Kidney (tissue), 14 donors: ENCODE measurements around the gene GIPR. TPM values are rescaled to one million over a fixed set of nuclear protein-coding genes. Genes with fewer than 3 reads are reported as not detected.
"Not testable (repeated sequence)": the region's sequence is repeated elsewhere in the genome, so short reads cannot be mapped to it uniquely, and the experiment has no call there.

Source experiments
- DNase-seq, 5 donors: peaks; one replicate each; pipeline ENCODE4 v3.0.0-alpha.2; 2013 to 2020
- FAIRE-seq: peaks from 2 replicates; lab custom pipeline; 2012; peaks lifted over from hg19 to GRCh38; lab: Jason Lieb, UNC
- H3K27ac ChIP-seq, 2 donors: one replicate each; pipeline ENCODE4 v1.7.0; 2013; ENCODE audit warnings: low read depth in 2 of 2, low read length in 2 of 2, inconsistent platforms in 1 of 2
- H3K27me3 ChIP-seq: one replicate; pipeline ENCODE4 v1.7.1; 2013; ENCODE audit warnings: low read length, inconsistent platforms; ENCODE audit not compliant: control insufficient read depth, insufficient read depth
- H3K36me3 ChIP-seq, 3 donors: one replicate each; pipeline versions ENCODE4 v1.7.0 to v1.7.1; 2013; ENCODE audit warnings: low read length in 3 of 3, control low read depth in 1 of 3, inconsistent platforms in 1 of 3; ENCODE audit not compliant: insufficient read depth in 3 of 3, control insufficient read depth in 2 of 3
- H3K4me1 ChIP-seq, 3 donors: one replicate each; pipeline versions ENCODE4 v1.7.0 to v1.7.1; 2013; ENCODE audit warnings: low read length in 3 of 3, inconsistent platforms in 1 of 3, low read depth in 1 of 3; ENCODE audit not compliant: control insufficient read depth in 2 of 3, insufficient read depth in 2 of 3
- H3K4me3 ChIP-seq, 3 donors: one replicate each; pipeline versions ENCODE4 v1.7.0 to v1.8.1; 2013; ENCODE audit warnings: low read length in 3 of 3, control low read depth in 1 of 3, inconsistent platforms in 1 of 3
- H3K9ac ChIP-seq, 3 donors: one replicate each; pipeline versions ENCODE4 v1.7.0 to v1.7.1; 2013; ENCODE audit warnings: low read length in 3 of 3, control low read depth in 1 of 3, inconsistent platforms in 1 of 3
- H3K9me3 ChIP-seq, 3 donors: one replicate each; pipeline versions ENCODE4 v1.7.0 to v1.7.1; 2013; ENCODE audit warnings: low read length in 3 of 3, control low read depth in 1 of 3, inconsistent platforms in 1 of 3; ENCODE audit not compliant: control insufficient read depth in 2 of 3, insufficient read depth in 1 of 3
- CTCF ChIP-seq: IDR thresholded peaks from 3 replicates; pipeline ENCODE4 v1.5.1; 2012; ENCODE audit warnings: mild to moderate bottlenecking, moderate library complexity, borderline replicate concordance; ENCODE audit not compliant: insufficient read depth; ENCODE audit errors: extremely low read depth
- intact Hi-C: fragments of 100-400 bp; cut with DNase I; formaldehyde crosslinking; loops from one replicate; pipeline ENCODE4 v1.11.1; 2022
- polyA plus RNA-seq: library from polyadenylated mRNA; stranded (reverse); fragments of 350-450 nt; fragmentation: Illumina TruSeq; extraction: RNeasy Lipid Tissue Mini Kit (QIAGEN cat#74804); gene quantifications from one replicate; pipeline ENCODE4 v1.2.3, GENCODE V29; 2014; ENCODE audit warnings: low read depth, low replicate concordance; ENCODE audit not compliant: insufficient read depth
- total RNA-seq: library from RNA; stranded (reverse); fragmentation: NEBNext Ultra II Directional; extraction: Animal tissue kit (Norgen Biotek cat#: 25700); gene quantifications from one replicate; pipeline ENCODE4 v1.2.1, GENCODE V29; 2021
- donor health status: control.
- donor health status: control.
- donor health status: control.
- donor health status: control.
- donor health status: control.
- donor health status: DM: yes; HTN: yes; CAD: no.
- donor health status: Normal renal cell carcinoma (clear cell type).

GIPR gene
- total and polyA plus RNA-seq, 2 donors from 2014 or later = 0.65 to 3.3 TPM

DNA sequence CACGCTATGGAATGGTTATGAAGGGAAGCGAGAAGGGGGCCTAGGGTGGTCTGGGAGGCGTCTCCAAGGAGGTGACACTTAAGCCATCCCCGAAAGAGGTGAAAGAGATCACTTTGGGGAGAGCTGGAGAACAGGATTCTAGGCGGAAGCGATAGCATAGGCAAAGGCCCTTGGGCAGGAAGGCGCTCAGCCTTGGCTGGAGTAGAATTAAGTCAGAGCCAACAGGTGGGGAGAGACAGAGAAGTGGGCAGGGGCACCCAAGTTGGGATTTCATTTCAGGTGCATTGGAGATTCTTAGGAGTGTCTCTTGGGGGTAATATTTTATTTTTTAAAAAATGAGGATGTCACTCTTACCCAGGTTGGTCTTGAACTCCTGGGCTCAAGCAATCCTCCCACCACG is 14.1 kb downstream of the GIPR start:
- H3K36me3 ChIP-seq = peaks cover 0 to 5% (median 4%) of the 10 kb centered on the region in 3 donors
- no peaks in the 10 kb centered on the region for H3K27me3 ChIP-seq
- FAIRE-seq = no peak
- DNase-seq = no peak
- H3K27ac ChIP-seq = peak overlapping the region; percentile 63 to 67
- peak overlapping the region in 1 of 3 donors; percentile 40 for H3K9ac ChIP-seq
- peak overlapping the region in 1 of 3 donors; percentile 1 for H3K4me3 ChIP-seq
- no peaks in the 10 kb centered on the region for H3K9me3 ChIP-seq
- intact Hi-C loops = no loop called here
- peaks cover 0 to 10% (median 5%) of the 10 kb centered on the region in 3 donors for H3K4me1 ChIP-seq
- TF ChIP-seq CTCF = no peak

DNA sequence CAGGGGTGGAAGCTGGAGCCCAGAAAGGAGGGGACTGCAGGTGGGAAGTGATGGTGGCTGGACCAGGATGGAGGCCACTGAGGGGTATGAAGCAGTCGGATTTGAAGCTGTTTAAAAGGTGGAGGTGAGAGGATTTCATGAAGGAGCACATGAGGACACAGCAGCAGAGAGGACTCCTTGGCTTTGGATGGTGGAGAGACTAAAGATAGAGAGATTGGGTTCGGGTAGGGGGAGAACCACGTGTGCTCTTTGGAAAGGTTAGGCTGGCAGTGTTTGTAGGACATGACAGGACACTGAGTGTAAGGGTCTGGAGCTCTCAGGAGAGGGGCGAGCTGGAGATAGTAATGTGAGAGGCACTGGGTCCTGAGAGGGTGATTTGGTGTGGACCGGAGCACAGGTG is 14.9 kb downstream of the GIPR start:
- no peak for TF ChIP-seq CTCF
- FAIRE-seq (no peak), DNase-seq (no peak)
- Histone ChIP-seq H3K4me1 (peaks cover 0 to 9% (median 2%) of the 10 kb centered on the region in 3 donors), H3K27me3 (no peaks in the 10 kb centered on the region), H3K4me3 (no peak overlapping the region), H3K9ac (no peak overlapping the region), H3K9me3 (no peaks in the 10 kb centered on the region), H3K27ac (no peak overlapping the region), H3K36me3 (peaks cover 0 to 13% (median 12%) of the 10 kb centered on the region in 3 donors)
- intact Hi-C loops = no loop called here

- intact Hi-C loops = not testable (repeated sequence)
Measured at GRCh38 chr19:45685045-45685444, 17.0 kb downstream of the GIPR start.

DNA sequence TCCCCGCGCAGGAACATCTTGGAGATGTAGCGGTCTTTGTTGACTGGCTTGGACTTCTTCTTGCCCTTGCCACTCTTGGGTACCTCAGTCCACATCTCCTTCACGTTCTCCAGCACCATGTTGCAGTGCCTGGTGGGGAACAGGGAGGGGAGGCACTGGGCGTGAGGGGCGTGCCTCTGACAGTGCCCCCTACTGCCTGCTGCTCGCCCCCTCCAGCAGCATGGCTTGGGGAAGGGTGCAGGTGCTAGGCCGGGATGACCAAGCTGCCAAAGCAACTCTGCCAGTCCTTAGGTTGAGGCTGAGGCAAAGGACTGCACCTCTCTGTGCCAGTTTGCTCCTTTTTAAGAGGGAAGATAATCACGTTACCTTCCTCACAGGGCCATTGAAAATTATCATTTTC is 19.6 kb downstream of the GIPR start:
- no peak overlapping the region for H3K4me3 ChIP-seq
- FAIRE-seq (no peak), DNase-seq (no peak)
- TF ChIP-seq CTCF = no peak
- no peaks in the 10 kb centered on the region for H3K4me1 ChIP-seq
- no peaks in the 10 kb centered on the region for H3K27me3 ChIP-seq
- intact Hi-C loops = no loop called here
- peaks cover 0 to 18% (median 16%) of the 10 kb centered on the region in 3 donors for H3K36me3 ChIP-seq
- no peak overlapping the region for H3K27ac ChIP-seq
- no peaks in the 10 kb centered on the region for H3K9me3 ChIP-seq
- H3K9ac ChIP-seq = no peak overlapping the region

More at GRCh38 chr19:45685045-45685444, 17.0 kb downstream of the GIPR start:
- H3K27ac ChIP-seq, H3K9me3 ChIP-seq, H3K9ac ChIP-seq, H3K4me1 ChIP-seq, H3K4me3 ChIP-seq, H3K27me3 ChIP-seq, FAIRE-seq, DNase-seq: not testable (repeated sequence)
- peaks cover 0 to 18% (median 16%) of the 10 kb centered on the region in 3 donors for H3K36me3 ChIP-seq
